ENCODE results near the gene AFG3L2.

- peak in 1 of 2 donors; percentile 27 for TF ChIP-seq CTCF (conservative IDR thresholded peaks at IDR 0.05 in 1 of 2, IDR thresholded peaks at IDR 0.05 in 1 of 2; ENCODE audit: extremely low read depth in 1 of 2, insufficient read depth in 1 of 2, low read depth in 1 of 2, low read length in 2 of 2)
- no peak for TF ChIP-seq EZH2 (IDR thresholded peaks at IDR 0.05; ENCODE audit: borderline replicate concordance, low read length)
Observed at GRCh38 chr18:12306752-12307700, 70.0 kb downstream of the AFG3L2 start.

Data from mammary epithelial cell (primary cell).